GM21717 (cell line): ENCODE data around the gene SORL1.
A peak's percentile ranks its signal among the peaks of the same experiment; 100 is the strongest.

Experiments used
- ATAC-seq: cut with Tn5 transposase; IDR thresholded peaks from one replicate; pipeline ENCODE4 v1.9.1; 2021; ENCODE audit warnings: mild to moderate bottlenecking, moderate library complexity; ENCODE audit not compliant: unreplicated experiment

The SORL1 gene

DNA sequence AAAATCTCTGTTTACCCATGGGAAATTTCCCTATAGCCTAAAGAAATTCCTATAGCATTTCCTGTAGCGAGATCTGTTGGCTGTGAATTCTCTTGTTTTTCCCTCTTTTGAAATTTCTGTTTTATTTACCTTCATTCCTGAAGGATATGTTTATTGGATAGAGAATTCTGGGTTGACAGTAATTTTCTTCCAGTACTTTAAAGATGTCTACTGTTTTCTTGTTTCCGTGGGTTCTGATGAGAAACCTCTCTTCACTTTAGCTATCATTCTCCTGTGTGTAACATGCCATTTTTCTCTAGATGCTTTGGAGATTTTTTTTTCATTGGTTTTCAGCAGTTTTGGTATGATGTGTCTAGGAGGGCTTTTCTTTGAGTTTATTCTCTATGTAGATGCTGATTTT is 78.1 kb downstream of the SORL1 start:
- no peak for ATAC-seq

- no peak for ATAC-seq
Observed at GRCh38 chr11:121533601-121534000, 81.5 kb downstream of the SORL1 start.

GRCh38 chr11:121534131-121535093 is 82.3 kb downstream of the SORL1 start:
- no peak for ATAC-seq

DNA sequence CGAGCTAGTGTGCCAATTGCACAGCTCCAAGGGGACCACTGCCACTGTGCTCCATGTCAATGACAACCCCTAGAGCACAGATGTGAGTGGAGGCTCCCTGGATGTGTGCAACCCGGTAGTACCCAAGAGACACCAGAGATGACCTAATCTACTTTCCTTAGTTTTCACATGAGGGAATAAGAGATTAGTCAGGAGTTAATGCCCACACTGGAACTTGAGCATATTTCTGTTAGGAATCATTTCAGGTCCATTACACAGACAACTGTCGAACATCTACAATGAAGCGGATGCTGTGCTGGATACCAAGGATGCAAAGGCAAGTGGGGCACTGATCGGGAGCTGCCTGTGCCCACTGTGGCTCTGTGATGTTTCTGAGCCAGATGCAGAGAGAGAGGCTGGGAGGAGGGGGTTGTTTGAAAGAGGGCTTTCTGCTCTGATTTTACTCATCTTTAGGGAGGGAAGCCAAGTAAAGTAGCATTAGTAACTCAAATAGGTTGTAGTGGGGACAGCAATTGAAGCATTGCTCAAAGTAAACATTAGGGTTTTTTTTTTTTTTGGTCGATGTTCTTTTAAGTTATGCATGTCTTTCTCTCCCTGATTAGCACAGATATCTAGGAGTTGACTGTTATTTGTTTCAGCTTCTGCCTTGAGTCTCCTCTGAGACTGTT is 83.1 kb downstream of the SORL1 start:
- ATAC-seq: no peak

DNA sequence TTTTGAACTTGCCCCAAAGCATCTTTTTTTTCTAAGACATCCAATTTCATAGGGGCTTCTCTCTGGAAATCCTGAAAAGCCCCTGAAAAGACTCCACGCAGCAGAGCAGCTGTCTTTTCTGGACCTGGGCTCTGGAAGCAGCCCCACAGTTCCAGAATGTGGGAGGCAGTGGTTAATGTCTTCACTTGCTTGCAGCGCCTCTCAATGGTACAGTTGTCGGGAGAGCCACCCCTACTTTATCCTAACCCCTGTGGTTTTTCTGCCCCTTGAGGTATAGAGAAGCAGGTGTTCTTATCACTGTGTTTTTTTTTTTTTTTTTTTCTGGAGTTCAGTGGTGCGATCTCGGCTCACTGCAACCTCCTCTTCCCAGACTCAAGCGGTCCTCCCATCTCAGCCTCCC is 84.0 kb downstream of the SORL1 start:
- no peak for ATAC-seq

DNA sequence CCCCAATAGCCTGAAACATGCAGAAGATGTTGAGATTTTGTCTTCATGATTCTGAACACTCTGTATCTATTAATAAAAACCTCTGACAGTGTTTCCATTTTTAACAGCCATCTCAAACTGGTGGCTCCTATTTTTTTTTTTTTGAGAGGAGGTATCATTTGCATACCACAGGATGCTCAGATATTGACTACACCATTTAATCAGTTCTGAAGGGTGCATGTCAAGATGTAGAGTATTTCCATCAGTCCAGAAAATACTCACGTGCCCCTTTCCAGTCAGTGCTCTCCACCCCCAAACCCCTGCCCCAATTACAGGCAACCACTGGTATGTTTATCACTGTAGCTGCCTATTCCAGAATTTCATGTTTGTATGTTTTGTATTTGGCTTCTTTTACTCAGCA is 85.9 kb downstream of the SORL1 start:
- ATAC-seq: peak; percentile 67

- ATAC-seq: no peak
Observed at GRCh38 chr11:121539000-121539399, 86.9 kb downstream of the SORL1 start.

- no peak for ATAC-seq
Observed at GRCh38 chr11:121540627-121541026, 88.5 kb downstream of the SORL1 start.

- no peak for ATAC-seq
Observed at GRCh38 chr11:121543836-121544380, 91.8 kb downstream of the SORL1 start.

GRCh38 chr11:121544956-121545355 is 92.8 kb downstream of the SORL1 start:
- no peak for ATAC-seq

DNA sequence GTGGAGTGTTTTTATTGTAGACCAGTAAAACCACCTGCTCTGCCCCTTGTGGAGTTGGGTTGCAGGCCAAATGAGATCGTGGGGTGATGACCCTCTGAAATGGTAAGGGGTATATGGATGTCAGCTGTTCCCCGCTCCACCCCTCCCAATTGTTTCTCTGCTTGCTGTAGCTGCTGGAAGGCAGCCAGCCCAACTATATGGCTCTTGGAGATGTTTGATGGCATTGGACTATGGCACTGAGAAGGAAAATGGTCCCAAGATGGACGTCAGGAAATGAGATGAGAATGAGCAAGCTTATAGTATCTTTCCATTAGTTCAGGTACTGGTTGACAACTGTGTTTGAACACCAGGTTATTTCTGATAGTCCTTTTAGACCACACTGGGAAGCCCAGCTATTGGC is 95.5 kb downstream of the SORL1 start:
- no peak for ATAC-seq

GRCh38 chr11:121550247-121551030 is 98.3 kb downstream of the SORL1 start:
- no peak for ATAC-seq

DNA sequence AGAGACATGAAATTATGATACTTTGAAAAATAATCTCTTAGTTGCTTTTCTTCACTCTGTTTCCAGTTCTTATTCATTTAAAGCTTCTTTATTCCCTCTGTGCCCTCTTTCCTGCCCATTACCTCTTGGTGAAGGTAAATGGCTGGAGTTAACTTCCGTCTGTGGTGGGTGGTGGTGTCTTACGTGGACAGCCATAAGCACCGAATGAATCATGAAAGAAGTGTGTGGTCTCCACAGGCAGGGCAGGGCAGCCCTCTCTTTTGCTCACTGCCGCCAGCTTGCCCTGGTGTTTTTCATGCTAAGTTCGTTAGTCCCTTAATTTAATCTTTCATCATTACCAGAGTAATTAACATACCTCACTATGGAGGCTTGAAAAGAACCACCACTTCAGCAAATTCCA is 99.3 kb downstream of the SORL1 start:
- no peak for ATAC-seq

GRCh38 chr11:121552154-121552553 is 100.0 kb downstream of the SORL1 start:
- ATAC-seq: no peak

- no peak for ATAC-seq
Observed at GRCh38 chr11:121552644-121553043, 100.5 kb downstream of the SORL1 start.

- ATAC-seq: no peak
Observed at GRCh38 chr11:121553389-121553788, 101.3 kb downstream of the SORL1 start.

DNA sequence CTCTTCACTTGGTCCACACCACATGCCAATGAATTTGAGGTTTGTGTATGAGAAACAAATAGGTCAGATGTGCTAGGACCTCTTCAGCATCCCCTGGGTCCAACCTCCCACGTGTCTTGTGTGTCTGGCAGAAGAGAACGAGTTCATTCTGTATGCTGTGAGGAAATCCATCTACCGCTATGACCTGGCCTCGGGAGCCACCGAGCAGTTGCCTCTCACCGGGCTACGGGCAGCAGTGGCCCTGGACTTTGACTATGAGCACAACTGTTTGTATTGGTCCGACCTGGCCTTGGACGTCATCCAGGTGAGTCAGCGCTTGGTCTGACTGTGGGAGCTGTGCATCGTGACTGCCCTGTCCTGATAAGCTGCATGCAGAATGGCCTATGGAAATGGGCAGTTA is 101.7 kb downstream of the SORL1 start:
- ATAC-seq: no peak

DNA sequence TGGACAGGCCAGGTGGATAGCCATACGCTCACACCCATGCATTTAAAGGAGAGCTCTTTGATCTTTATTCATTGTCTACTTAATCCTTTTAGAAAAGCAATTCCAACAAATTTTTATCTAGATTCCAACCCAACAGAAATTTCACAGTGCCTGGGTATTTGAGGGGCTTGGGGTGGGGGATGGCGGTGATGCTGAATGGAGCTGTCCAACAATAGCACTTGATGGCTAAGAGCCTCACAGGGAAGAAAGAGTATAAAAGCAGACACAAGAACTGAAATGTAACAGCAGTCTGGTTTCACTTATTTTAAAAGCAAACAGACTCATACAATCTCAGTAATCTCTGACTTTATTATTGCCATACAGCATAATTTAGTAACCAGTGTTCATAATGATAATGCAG is 102.4 kb downstream of the SORL1 start:
- ATAC-seq: no peak

DNA sequence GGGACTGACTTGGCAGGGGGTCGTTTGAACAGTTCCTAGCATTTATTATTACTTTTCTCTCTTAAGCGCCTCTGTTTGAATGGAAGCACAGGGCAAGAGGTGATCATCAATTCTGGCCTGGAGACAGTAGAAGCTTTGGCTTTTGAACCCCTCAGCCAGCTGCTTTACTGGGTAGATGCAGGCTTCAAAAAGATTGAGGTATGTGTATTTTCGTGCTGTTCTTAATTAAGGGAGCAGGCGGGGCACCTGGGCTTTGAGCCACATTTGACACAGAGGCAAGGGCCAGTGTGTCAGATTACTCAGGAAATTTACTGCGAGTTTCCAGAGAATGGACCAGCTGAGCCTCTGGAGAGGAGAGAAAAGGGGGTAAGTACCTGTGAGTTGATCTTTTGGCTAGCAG is 103.0 kb downstream of the SORL1 start:
- no peak for ATAC-seq

GRCh38 chr11:121556937-121557336 is 104.8 kb downstream of the SORL1 start:
- ATAC-seq: no peak

DNA sequence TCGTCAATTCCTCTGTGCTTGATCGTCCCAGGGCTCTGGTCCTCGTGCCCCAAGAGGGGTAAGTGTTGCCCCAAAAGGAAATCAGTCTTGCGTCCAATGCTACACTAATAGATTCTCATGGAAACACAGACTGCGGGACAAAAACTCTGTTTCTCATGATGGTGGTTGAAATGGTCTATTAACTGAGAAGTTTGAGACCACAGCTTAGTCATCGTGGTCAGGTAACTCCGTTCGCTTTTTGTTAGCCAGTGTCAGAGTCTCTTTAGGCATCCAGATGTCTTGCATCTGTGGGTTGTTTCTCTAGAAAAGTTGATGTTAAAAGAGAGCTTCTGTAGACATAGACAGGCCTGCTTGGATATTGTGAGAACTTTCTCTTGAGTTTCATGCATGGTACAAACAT is 105.2 kb downstream of the SORL1 start:
- ATAC-seq: peak; percentile 84
